H1 (cell line): ENCODE data around the gene TAF6. TPM values are rescaled to one million over a fixed set of nuclear protein-coding genes. Genes with fewer than 3 reads are reported as not detected.

ENCODE experiments used
- CTCF ChIA-PET: fragments of 300-600 bp; sonication (Branson Sonifier 250); formaldehyde crosslinking; loops from one replicate; lab custom pipeline; 2021; ENCODE audit not compliant: partially characterized antibody; lab: Charles Lee
- POLR2A ChIA-PET: fragments of 300-600 bp; sonication (Branson Sonifier 250); formaldehyde crosslinking; loops from one replicate; lab custom pipeline; 2021; ENCODE audit warnings: inconsistent platforms; ENCODE audit not compliant: partially characterized antibody; lab: Charles Lee
- DNase-seq, 2 experiments: peaks; one replicate each; pipeline versions ENCODE4 v3.0.0 to v3.0.0-alpha.2; 2010 to 2022; ENCODE audit warnings: low spot score in 2 of 2, low read depth in 1 of 2, mixed read lengths in 1 of 2
- FAIRE-seq: peaks from 2 replicates; lab custom pipeline; 2011; peaks lifted over from hg19 to GRCh38; lab: Jason Lieb, UNC
- H2AFZ ChIP-seq: 2 replicates; pipeline ENCODE4 v1.8.1; 2012; ENCODE audit warnings: low read length, inconsistent platforms
- H2AK5ac ChIP-seq: 2 replicates; pipeline ENCODE4 v1.6.1; 2013; ENCODE audit warnings: low read depth, low read length
- H2BK120ac ChIP-seq: replicated peaks from 2 replicates; pipeline ENCODE3; 2013; ENCODE audit warnings: low read depth, low read length, inconsistent platforms
- H2BK12ac ChIP-seq: 2 replicates; pipeline ENCODE4 v1.6.1; 2013; ENCODE audit warnings: low read depth, low read length
- H2BK15ac ChIP-seq: 2 replicates; pipeline ENCODE4 v1.6.1; 2013; ENCODE audit warnings: low read length
- H2BK20ac ChIP-seq: 2 replicates; pipeline ENCODE4 v1.6.1; 2013; ENCODE audit warnings: low read length
- H2BK5ac ChIP-seq: 2 replicates; pipeline ENCODE4 v1.6.1; 2013; ENCODE audit warnings: low read depth, low read length
- H3K14ac ChIP-seq: 2 replicates; pipeline ENCODE4 v1.6.1; 2013; ENCODE audit warnings: inconsistent platforms; ENCODE audit not compliant: insufficient read length
- H3K18ac ChIP-seq: 2 replicates; pipeline ENCODE4 v1.6.1; 2013; ENCODE audit warnings: low read length; ENCODE audit errors: extremely low read depth
- H3K23ac ChIP-seq: 2 replicates; pipeline ENCODE4 v1.6.1; 2013; ENCODE audit warnings: inconsistent platforms; ENCODE audit not compliant: insufficient read length
- H3K23me2 ChIP-seq: 2 replicates; pipeline ENCODE4 v1.6.1; 2013; ENCODE audit warnings: low read depth, low read length
- H3K27ac ChIP-seq: 2 replicates; pipeline ENCODE4 v1.6.1; 2011; ENCODE audit warnings: low read depth, low read length, inconsistent platforms
- H3K27me3 ChIP-seq, 4 experiments: replicated peaks in 1 of 4; 1 replicate in 1 of 4; 2 replicates in 3 of 4; pipeline versions ENCODE4 v1.6.1 to v1.8.1; 2011 to 2013; ENCODE audit warnings: low read length in 3 of 4, mild to moderate bottlenecking in 3 of 4, inconsistent platforms in 2 of 4, mixed read lengths in 2 of 4, moderate library complexity in 1 of 4; ENCODE audit not compliant: control insufficient read depth in 3 of 4, insufficient read depth in 3 of 4; ENCODE audit errors: extremely low read depth in 1 of 4
- H3K36me3 ChIP-seq, 4 experiments: 2 replicates each; pipeline versions ENCODE4 v1.6.1 to v1.8.1; 2011 to 2013; ENCODE audit warnings: mild to moderate bottlenecking in 4 of 4, low read length in 3 of 4, moderate library complexity in 2 of 4, control low read depth in 1 of 4, inconsistent platforms in 1 of 4; ENCODE audit not compliant: insufficient read depth in 4 of 4, control insufficient read depth in 2 of 4
- H3K4ac ChIP-seq: replicated peaks from 2 replicates; pipeline ENCODE3; 2013; ENCODE audit warnings: low read length, low read depth, mixed read lengths, inconsistent platforms; ENCODE audit not compliant: insufficient read length
- H3K4me1 ChIP-seq, 4 experiments: replicated peaks in 1 of 4; 1 replicate in 1 of 4; 2 replicates in 3 of 4; pipeline versions ENCODE4 v1.6.1 to v1.8.1; 2011 to 2013; ENCODE audit warnings: low read length in 3 of 4, inconsistent platforms in 2 of 4, mixed read lengths in 1 of 4; ENCODE audit not compliant: insufficient read depth in 4 of 4, control insufficient read depth in 3 of 4
- H3K4me2 ChIP-seq, 2 experiments: 2 replicates each; pipeline versions ENCODE4 v1.6.1 to v1.8.1; 2011 to 2013; ENCODE audit warnings: low read depth in 2 of 2, low read length in 2 of 2, control low read depth in 1 of 2, inconsistent platforms in 1 of 2, mild to moderate bottlenecking in 1 of 2; ENCODE audit not compliant: insufficient read depth in 1 of 2
- H3K4me3 ChIP-seq, 4 experiments: fragments of 200-600, 300-600 bp in 1 of 4; sonication (generic), shearing (Covaris generic), sonication (Bioruptor Twin) in 1 of 4; 2 replicates each; pipeline versions ENCODE4 v1.5.1 to v1.8.1; 2011 to 2016; ENCODE audit warnings: low read length in 4 of 4, low read depth in 3 of 4, control low read depth in 2 of 4, inconsistent platforms in 2 of 4, mild to moderate bottlenecking in 2 of 4, mixed read lengths in 1 of 4, moderate library complexity in 1 of 4; ENCODE audit not compliant: insufficient read depth in 2 of 4; ENCODE audit errors: extremely low read depth in 1 of 4
- H3K56ac ChIP-seq: replicated peaks from 2 replicates; pipeline ENCODE3; 2013; ENCODE audit warnings: low read depth, mild to moderate bottlenecking, mixed read lengths, low read length, inconsistent platforms; ENCODE audit not compliant: insufficient read length
- H3K79me1 ChIP-seq: 2 replicates; pipeline ENCODE4 v1.6.1; 2013; ENCODE audit warnings: low read depth, low read length, control low read depth
- H3K79me2 ChIP-seq, 2 experiments: 2 replicates each; pipeline versions ENCODE4 v1.6.1 to v1.8.1; 2012 to 2013; ENCODE audit warnings: low read length in 2 of 2, mild to moderate bottlenecking in 2 of 2, inconsistent platforms in 1 of 2; ENCODE audit not compliant: insufficient read depth in 2 of 2, control insufficient read depth in 1 of 2
- H3K9ac ChIP-seq, 4 experiments: replicated peaks in 1 of 4; 1 replicate in 1 of 4; 2 replicates in 3 of 4; pipeline versions ENCODE4 v1.6.1 to v1.8.1; 2011 to 2013; ENCODE audit warnings: low read depth in 3 of 4, low read length in 3 of 4, control low read depth in 2 of 4, mild to moderate bottlenecking in 2 of 4, moderate library complexity in 2 of 4, inconsistent platforms in 1 of 4; ENCODE audit errors: extremely low read depth in 1 of 4
- H3K9me3 ChIP-seq, 2 experiments: 2 replicates each; pipeline versions ENCODE4 v1.6.1 to v1.8.1; 2012 to 2013; ENCODE audit warnings: mild to moderate bottlenecking in 2 of 2, moderate library complexity in 2 of 2, control low read depth in 1 of 2, inconsistent platforms in 1 of 2, low read depth in 1 of 2, low read length in 1 of 2, mixed read lengths in 1 of 2; ENCODE audit not compliant: insufficient read depth in 2 of 2
- H4K20me1 ChIP-seq, 2 experiments: replicated peaks in 1 of 2; 2 replicates each; pipeline versions ENCODE3 to v1.8.1; 2011 to 2013; ENCODE audit warnings: inconsistent platforms in 2 of 2, low read length in 2 of 2, mild to moderate bottlenecking in 1 of 2; ENCODE audit not compliant: insufficient read depth in 2 of 2, control insufficient read depth in 1 of 2
- H4K5ac ChIP-seq: 2 replicates; pipeline ENCODE4 v1.6.1; 2013; ENCODE audit warnings: low read length, low read depth, mixed read lengths, inconsistent platforms; ENCODE audit not compliant: insufficient read length
- H4K8ac ChIP-seq: 2 replicates; pipeline ENCODE4 v1.8.0; 2013; ENCODE audit warnings: mild to moderate bottlenecking, moderate library complexity, low read length, inconsistent platforms; ENCODE audit not compliant: insufficient read depth; ENCODE audit errors: extremely low read depth
- H4K91ac ChIP-seq: replicated peaks from 2 replicates; pipeline ENCODE3; 2013; ENCODE audit warnings: low read length, mixed read lengths, inconsistent platforms; ENCODE audit not compliant: insufficient read length
- ASH2L ChIP-seq: fragments of 200-600, 300-600 bp; sonication (generic); IDR thresholded peaks from one replicate; pipeline ENCODE4 v1.7.1; 2017; ENCODE audit warnings: low read length
- KDM4A ChIP-seq: IDR thresholded peaks from one replicate; pipeline ENCODE4 v1.7.1; 2012; ENCODE audit warnings: low read depth, mild to moderate bottlenecking, moderate library complexity, low read length, inconsistent platforms; ENCODE audit not compliant: severe bottlenecking
- MAFK ChIP-seq: IDR thresholded peaks from 2 replicates; pipeline ENCODE4 v1.6.1; 2012; ENCODE audit warnings: low read depth, mild to moderate bottlenecking, improper control_type of control experiment, low read length
- POU5F1 ChIP-seq: IDR thresholded peaks from 2 replicates; pipeline ENCODE4 v1.6.1; 2011; ENCODE audit warnings: low read depth, mild to moderate bottlenecking, low read length, moderate library complexity
- RAD21 ChIP-seq, 2 experiments: IDR thresholded peaks in 1 of 2; conservative IDR thresholded peaks in 1 of 2; 2 replicates each; pipeline ENCODE4 v1.6.1; 2011; ENCODE audit warnings: low read depth in 2 of 2, low read length in 2 of 2, improper control_type of control experiment in 1 of 2, inconsistent platforms in 1 of 2, mild to moderate bottlenecking in 1 of 2, moderate library complexity in 1 of 2
- RNF2 ChIP-seq: fragments of 200-900, 300-1000 bp; sonication (generic); IDR thresholded peaks from 2 replicates; pipeline ENCODE4 v1.7.1; 2016; ENCODE audit warnings: borderline replicate concordance, low read depth, mild to moderate bottlenecking, antibody characterized with exemption, low read length; ENCODE audit not compliant: poor library complexity, severe bottlenecking; ENCODE audit errors: missing control alignments
- SP1 ChIP-seq: IDR thresholded peaks from 2 replicates; pipeline ENCODE4 v1.6.1; 2011; ENCODE audit warnings: low read depth, low read length
- SP4 ChIP-seq: IDR thresholded peaks from 2 replicates; pipeline ENCODE4 v1.6.1; 2012; ENCODE audit warnings: low read length, inconsistent platforms
- TAF1 ChIP-seq: IDR thresholded peaks from 2 replicates; pipeline ENCODE4 v1.6.1; 2011; ENCODE audit warnings: mild to moderate bottlenecking, low read depth, low read length
- ZNF274 ChIP-seq: IDR thresholded peaks from 2 replicates; pipeline ENCODE4 v1.7.0; 2012; ENCODE audit warnings: low read length, borderline replicate concordance; ENCODE audit errors: extremely low read depth
- WGBS, 2 experiments: shearing (Covaris generic) in 1 of 2; methylation state at CpG; one replicate each; pipeline versions ENCODE4 v1.1.6 to v1.1.7; 2013 to 2015; ENCODE audit warnings: low lambda C conversion rate in 2 of 2, mixed read lengths in 2 of 2, inconsistent platforms in 1 of 2, low coverage in 1 of 2, missing lambda C conversion rate in 1 of 2; ENCODE audit not compliant: insufficient replicate concordance in 2 of 2, insufficient coverage in 1 of 2, insufficient read length in 1 of 2; ENCODE audit errors: extremely low coverage in 1 of 2, missing lambda C conversion rate in 1 of 2; 5-methylcytosine and 5-hydroxymethylcytosine counted together
- polyA plus RNA-seq, 7 experiments: library from polyadenylated mRNA; depleted of rRNA in 3 of 7; stranded (reverse) in 5 of 7; unstranded in 2 of 7; fragments of >200 nt in 5 of 7; fragments of 200-250 nt in 2 of 7; gene quantifications; 1 replicate in 5 of 7; 2 replicates in 1 of 7; 4 replicates in 1 of 7; pipeline versions ENCODE4 v1.2.1 to v1.2.3, GENCODE V29; 2011 to 2013; ENCODE audit warnings: missing spikeins in 2 of 7, mixed read lengths in 2 of 7
- total RNA-seq: library from RNA; stranded (reverse); fragmentation: NEBNext Ultra II Directional; extraction: Animal tissue kit (Norgen Biotek cat#: 25700); gene quantifications from 2 replicates; pipeline ENCODE4 v1.2.1, GENCODE V29; 2021

The TAF6 gene
- total and polyA plus RNA-seq, 2 of the 8 experiments (the other 6 are each of a cell fraction or from before 2014, with no cell fraction given), result 66.7 to 101 TPM

DNA sequence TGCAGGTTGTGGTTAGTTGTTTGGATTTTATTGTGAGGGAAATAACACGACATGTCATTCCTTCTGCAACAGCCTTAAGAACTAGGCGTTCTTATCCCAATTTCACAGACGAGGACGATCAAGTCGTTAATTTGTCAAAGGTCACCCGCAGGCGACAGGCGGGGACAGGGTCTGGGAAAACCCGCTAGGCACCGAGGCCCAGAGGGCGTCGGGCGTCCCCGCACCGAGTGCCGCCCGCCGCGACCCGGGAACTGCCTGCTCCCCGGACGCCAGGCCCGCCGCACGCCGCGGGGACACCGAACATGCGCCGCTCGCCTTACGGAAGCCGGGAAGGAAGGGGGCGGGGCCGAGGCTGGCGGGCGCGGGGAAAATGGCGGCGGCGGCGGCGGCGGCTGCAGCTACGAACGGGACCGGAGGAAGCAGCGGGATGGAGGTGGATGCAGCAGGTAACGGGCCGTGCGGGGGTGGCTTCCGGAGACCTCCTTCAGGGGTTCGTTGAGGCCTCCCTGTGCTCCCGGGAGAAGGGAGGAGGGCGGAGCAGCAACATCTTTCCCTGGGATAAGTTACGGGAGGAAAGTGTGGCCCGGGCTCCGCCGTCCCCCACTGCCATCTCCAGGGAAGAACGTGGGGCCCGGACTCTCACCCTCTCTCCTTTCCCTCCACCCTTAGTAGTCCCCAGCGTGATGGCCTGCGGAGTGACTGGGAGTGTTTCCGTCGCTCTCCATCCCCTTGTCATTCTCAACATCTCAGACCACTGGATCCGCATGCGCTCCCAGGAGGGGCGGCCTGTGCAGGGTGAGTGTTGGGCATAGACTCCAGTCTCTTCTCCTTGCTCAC lies 30.3 kb downstream of the TAF6 start, which contains the start of gene COPS6:
Gene COPS6, plus strand, starts transcription at position 349 of the 837 bp plus-strand sequence. Its CDS starts 22 bp downstream, at position 371.
- peaks cover 0 to 6% of the 10 kb centered on the region in 2 experiments; a peak in 1 of 4 replicates for H3K79me2 ChIP-seq
- no peak for TF ChIP-seq POU5F1
- peak; percentile 69 for TF ChIP-seq KDM4A
- no peak for TF ChIP-seq ZNF274
- no peak for TF ChIP-seq RAD21 (IDR thresholded peaks at IDR 0.05 in 1 of 2, conservative IDR thresholded peaks at IDR 0.05 in 1 of 2; ENCODE audit: low read depth in 2 of 2, low read length in 2 of 2)
- no peak for TF ChIP-seq MAFK
- peak; percentile 77 for TF ChIP-seq TAF1
- TF ChIP-seq ASH2L, result peak; percentile 98
- TF ChIP-seq RNF2, result no peak
- TF ChIP-seq SP1, result no peak
- peak; percentile 34; the same call in 1 of the 2 replicates for TF ChIP-seq SP4

More for the DNA sequence above, 30.3 kb downstream of the TAF6 start, which contains the start of gene COPS6:
- peaks cover 4% of the 10 kb centered on the region; the same call in 1 of the 2 replicates for H3K23me2 ChIP-seq
- peak within 1 kb of the TSS; percentile 4 for H2BK120ac ChIP-seq
- peak within 1 kb of the TSS; percentile 85 for H4K5ac ChIP-seq
- H3K56ac ChIP-seq, result peak within 1 kb of the TSS; percentile 89
- peaks cover 5% of the 10 kb centered on the region for H3K79me1 ChIP-seq
- no peaks in the 10 kb centered on the region for H3K9me3 ChIP-seq
- H3K27ac ChIP-seq, result peak within 1 kb of the TSS; percentile 77
- H3K27me3 ChIP-seq, result no peaks in the 10 kb centered on the region
- no peak for FAIRE-seq
- H2AFZ ChIP-seq, result peak within 1 kb of the TSS; percentile 73; the same call in 1 of the 2 replicates
- no peaks in the 10 kb centered on the region; a peak in 1 of 7 replicates for H3K4me1 ChIP-seq
- CTCF ChIA-PET, result interaction anchor here (0.7 to 2.4 kb wide), 3 partner anchors 41 to 46 kb away, joined by 3 to 5 read pairs (median 3); no protein-coding TSS in a partner anchor
- H3K4ac ChIP-seq, result peak within 1 kb of the TSS; percentile 70
- H4K91ac ChIP-seq, result peak within 1 kb of the TSS; percentile 83
- H4K8ac ChIP-seq, result peak within 1 kb of the TSS; percentile 95
- POLR2A ChIA-PET, result interaction anchor here (0.7 to 19.5 kb wide), 13 partner anchors 5 to 91 kb away, joined by 3 to 722 read pairs (median 4); partner anchors contain the start of genes AP4M1, MBLAC1, MCM7 and ZSCAN21
- H4K20me1 ChIP-seq, result peaks cover 12 to 15% of the 10 kb centered on the region in 2 experiments
- H2BK20ac ChIP-seq, result no peak within 1 kb of the TSS
- H3K4me2 ChIP-seq, result peak within 1 kb of the TSS; percentile 66 to 70
- no peak within 1 kb of the TSS for H3K14ac ChIP-seq
- DNase-seq, result peak in 1 of 2 experiments; percentile 93
- H3K9ac ChIP-seq, result peak within 1 kb of the TSS; percentile 78 to 93 (median 88)
- peak within 1 kb of the TSS; percentile 88 for H3K18ac ChIP-seq
- peak within 1 kb of the TSS; percentile 69; the same call in 1 of the 2 replicates for H2BK12ac ChIP-seq
- H3K36me3 ChIP-seq, result peaks cover 25 to 36% (median 32%) of the 10 kb centered on the region in 4 experiments
- H3K4me3 ChIP-seq, result peak within 1 kb of the TSS; percentile 78 to 98 (median 96)
- H2AK5ac ChIP-seq, result 0 out of 2 replicates have a peak within 1 kb of the TSS, but pooled peaks have one; percentile 7
- 0 out of 2 replicates have a peak within 1 kb of the TSS, but pooled peaks have one; percentile 67 for H2BK15ac ChIP-seq
- 5% methylated on average over 27 of the region's 68 CpGs; no CpG with 5 or more reads in 1 of the 2 experiments for WGBS, 2 experiments
- H3K23ac ChIP-seq, result no peak within 1 kb of the TSS
- H2BK5ac ChIP-seq, result peak within 1 kb of the TSS; percentile 79; the same call in 1 of the 2 replicates
